ELR (cell line): ENCODE measurements around the gene ARHGAP8.

Experiments used
- DNase-seq: peaks from one replicate; pipeline ENCODE4 v3.0.0-alpha.2; 2015; ENCODE audit warnings: low read depth

ARHGAP8 gene

GRCh38 chr22:44752285-44753188 is at the start of gene ARHGAP8:
ARHGAP8 (plus strand) TSS chr22:44752575; CDS start chr22:44786528, 33,953 bp downstream.
- DNase-seq: no peak

GRCh38 chr22:44703255-44703870 is 49.0 kb upstream of the ARHGAP8 start:
- no peak for DNase-seq

DNA sequence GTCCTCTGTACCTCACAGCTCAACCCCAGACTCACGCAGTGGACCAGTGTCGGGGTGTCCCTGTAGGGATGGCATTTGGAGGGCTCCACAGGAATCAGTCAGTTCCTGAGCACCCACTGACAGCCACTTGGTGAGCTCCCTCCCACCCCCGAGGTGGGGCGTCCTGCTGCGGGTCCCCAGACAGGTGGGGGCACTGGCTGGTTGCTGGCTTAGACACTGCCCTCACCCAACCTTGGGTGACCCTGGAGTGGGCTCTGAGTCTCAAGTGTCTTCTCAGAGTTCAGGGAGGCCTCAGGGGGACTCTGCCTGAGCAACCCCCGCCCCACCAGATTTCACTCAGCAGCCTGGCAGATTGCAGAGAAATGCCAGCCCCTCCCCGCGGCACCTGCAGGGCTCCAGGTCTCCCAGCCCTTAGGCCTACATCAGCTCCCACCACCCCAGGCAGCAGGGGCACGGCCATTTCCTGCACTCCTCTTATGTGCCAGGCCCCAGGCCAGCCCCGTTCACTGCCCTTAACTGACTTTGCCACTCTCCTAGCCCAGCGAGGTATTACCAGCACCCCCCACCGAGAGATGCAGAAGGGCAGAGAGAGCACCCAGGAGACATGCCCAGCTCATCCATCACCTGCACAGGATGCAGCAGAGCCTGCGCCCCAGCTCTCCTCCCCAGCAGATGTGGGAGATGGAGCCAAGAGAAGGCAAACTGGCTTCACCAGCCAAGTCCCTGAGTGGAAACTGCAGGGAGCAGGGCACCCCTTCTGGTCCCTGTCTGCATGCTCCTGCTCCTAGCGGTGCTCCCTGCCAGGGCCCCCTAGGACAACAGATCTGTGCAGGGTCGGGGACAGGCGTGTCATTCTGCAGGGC is 48.0 kb upstream of the ARHGAP8 start:
- DNase-seq: no peak

- no peak for DNase-seq
Measured at GRCh38 chr22:44705022-44705297, 47.4 kb upstream of the ARHGAP8 start.

GRCh38 chr22:44706488-44706887 is 45.9 kb upstream of the ARHGAP8 start:
- DNase-seq: no peak

DNA sequence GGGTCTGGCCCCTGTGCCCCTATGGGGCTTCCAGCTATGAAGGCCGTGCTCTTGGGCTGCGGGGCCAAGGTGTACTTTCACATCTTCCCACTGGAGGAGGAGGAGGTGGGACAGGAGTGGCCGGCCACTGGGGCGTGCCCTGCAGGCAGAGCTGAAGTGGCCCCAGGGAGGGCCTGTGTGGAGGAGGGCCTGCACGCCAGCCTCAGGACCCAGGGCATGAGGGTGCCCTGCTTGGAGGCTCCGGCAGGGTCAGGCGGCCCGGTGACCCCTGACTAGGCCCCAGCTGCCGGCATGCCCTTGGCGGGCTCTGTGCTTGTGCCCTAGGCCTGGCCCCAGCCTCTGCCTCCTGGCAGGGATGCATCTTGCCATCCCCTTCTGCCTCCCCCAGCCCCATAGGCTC is 45.2 kb upstream of the ARHGAP8 start:
- no peak for DNase-seq

DNA sequence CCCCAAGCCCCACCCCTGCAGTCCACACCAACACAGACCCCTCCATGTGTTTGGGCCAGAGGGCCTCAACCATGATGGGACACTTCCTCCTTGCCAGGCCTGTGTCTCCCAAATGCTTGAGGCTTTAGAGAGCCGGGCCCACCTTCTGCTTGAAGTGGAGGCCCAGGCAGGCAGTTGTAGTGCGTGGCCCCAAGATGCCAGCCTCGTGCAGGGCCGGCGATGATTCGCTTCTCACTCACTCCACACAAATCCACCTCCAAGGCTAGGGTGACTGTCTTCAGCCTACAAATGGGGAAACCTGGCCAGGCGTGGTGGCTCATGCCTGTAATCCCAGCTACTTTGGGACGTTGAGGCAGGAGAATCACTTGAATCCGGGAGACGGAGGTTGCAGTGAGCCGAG is 44.6 kb upstream of the ARHGAP8 start:
- DNase-seq: peak; percentile 71

DNA sequence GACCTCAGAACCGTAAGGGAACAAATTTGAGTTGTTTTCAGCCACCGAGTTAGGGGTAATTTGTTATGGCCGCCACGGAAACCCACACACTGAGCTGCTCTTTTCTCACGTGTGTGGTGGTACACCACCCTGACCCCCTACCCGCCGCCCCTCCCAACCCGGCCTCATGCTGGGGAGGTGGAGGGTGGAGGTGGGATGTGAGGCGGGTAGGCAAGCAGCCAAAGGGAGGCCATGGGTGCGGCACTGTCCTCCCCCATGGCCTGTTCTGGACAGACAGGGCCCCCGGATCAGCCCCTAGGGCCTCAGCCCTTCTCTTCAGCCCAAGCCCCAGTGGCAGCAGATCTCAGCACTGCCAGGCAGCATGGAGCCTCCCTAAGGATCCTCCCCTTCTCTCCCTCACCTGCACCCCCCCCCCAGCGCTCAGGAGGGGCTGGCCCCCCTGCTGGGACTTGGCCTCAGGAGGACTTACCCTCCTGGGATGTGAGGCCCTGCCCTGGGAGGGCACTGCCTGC is 42.4 kb upstream of the ARHGAP8 start:
- DNase-seq: no peak

DNA sequence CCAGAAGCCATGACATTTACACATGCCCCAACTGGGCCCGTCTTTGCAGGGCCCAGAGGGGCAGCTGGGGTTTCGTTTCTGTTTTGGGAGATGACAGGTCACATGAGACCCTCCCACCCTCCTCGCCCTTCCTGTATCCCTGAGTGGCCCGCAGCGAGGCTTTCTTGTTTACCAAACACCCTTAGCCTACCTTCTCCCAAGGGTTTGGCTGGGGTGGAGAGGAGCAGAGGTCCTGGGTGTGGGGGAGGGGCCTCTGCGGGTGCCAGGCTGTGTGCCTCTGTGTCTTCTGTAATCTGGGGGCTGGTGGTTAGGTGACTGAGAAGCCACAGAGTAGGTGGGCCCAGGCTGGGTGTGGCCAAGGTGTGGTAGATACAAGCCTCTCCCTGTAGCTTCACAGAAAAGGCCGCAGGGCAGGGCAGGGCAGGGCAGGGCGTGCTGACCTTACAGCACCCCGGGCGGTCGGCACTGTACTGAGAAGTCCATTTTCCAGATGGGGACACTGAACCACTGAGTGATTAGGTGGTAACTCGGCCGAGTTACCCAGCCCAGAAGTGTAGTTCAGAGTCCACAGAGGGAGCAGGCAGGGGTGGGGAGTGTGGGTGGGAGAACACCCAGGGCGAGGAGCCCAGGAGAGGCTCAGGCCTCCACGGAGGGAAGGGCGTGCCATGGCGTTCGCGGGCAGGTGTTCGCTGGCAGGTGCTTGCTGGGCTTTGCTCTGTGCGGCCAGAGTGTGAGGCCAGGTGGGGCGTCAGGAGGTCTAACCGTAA is 41.7 kb upstream of the ARHGAP8 start:
- no peak for DNase-seq

DNA sequence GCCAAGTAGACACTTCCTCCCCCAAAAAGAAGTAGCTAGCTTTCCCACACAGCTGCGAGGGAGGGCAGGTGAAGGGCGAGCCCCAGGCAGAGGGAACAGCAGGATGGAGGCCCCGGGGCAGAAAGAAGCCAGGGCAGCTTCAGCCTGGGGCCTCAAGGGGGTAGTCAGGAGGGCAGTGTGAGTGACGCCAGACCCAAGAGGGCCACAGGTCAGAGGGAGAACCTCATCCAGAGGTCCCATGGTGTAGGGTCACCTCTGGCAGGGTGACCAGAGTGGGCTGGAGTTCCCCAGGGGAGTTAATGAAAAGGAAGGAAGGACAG is 41.2 kb upstream of the ARHGAP8 start:
- no peak for DNase-seq

GRCh38 chr22:44711690-44712555 is 40.5 kb upstream of the ARHGAP8 start:
- DNase-seq: no peak

DNA sequence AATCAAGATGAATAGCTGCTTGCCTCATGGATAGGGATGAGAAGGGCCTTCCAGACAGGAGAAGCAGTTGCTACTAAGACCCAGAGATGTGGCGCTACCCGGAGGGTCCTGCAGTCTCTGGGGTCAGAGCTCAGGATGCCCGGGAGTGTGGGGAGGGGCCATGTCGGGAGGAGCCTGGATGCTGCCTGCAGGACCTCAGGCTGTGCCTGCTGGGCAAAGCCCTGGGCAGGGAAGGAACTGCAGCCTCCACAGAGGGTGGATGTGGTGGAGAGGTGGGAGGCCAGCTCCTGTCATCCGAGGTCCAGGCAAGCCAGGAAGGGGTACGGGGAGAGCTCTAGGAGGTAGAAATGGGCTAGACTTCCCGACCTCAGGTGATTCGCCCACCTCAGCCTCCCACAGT is 39.4 kb upstream of the ARHGAP8 start:
- DNase-seq: no peak

DNA sequence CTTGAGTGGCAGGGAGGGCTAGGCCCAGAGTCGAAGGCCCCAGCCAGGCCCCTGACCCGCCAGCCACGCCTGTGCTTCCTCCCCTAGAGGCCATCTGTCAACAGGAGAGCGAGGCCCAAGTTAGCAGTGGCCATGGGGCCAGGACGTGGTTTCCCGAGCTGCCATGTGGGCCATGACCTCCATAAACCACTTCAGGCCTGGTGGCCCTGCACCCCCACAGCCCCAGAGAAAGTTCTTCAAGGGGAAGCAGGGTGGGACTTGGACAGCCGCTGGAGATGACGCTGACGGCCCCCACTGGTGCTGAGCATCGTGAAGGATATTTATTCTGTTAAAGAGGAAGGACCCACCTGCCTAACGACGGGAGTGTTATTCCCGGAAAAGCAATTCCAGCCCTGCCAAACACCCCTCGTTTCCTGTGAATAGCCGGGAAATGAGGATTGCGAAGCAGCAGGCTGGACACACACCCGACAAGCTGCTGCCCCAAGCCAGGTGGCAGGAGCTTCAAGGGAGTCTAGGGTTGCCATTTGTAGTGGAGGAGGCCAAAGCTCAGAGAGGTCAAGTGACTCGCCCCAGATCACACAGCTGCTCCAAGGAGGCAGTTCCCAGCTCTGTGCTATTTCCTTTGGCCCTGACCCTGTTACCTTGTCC is 37.5 kb upstream of the ARHGAP8 start:
- no peak for DNase-seq

GRCh38 chr22:44718418-44718817 is 34.0 kb upstream of the ARHGAP8 start:
- no peak for DNase-seq

DNA sequence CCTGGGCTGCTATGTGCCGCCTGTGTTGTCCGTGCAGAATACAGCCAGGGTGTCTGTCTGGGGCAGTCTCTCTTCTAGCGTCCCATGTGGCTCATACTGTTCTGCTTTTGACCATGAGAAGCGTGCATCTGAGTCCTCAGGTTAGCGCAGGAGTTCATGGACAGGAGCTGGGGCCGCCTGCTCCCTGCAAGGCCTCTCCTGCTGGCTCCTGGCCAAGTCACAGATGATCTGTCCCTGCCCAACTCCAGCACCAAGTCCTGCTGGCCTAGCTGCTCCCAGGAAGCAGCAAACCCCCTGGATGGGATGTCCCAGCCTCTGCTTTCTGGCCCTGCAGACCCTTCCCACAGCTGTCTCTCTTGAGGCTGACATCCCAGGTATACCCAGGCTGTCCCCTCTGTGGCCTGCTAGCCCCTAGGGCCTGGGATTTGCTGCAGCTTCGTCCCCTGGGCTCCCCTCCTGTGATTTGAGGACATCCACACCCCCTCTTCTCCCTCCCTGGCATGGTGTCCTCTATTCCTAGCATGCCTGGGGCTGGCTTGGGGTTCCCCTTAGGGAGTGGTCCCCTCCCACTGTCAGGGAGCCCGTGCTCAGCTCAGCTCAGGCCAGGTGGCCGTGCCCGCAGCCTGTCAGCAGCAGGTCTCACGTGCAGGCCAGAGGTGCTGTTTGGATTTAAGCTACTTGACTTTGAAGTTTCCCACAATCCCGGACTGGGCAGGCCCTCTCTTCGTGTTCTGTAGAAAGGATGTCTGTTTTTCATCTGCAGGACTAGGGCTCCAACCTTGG is 32.6 kb upstream of the ARHGAP8 start:
- DNase-seq: no peak

- no peak for DNase-seq
Measured at GRCh38 chr22:44721213-44721612, 31.2 kb upstream of the ARHGAP8 start.

DNA sequence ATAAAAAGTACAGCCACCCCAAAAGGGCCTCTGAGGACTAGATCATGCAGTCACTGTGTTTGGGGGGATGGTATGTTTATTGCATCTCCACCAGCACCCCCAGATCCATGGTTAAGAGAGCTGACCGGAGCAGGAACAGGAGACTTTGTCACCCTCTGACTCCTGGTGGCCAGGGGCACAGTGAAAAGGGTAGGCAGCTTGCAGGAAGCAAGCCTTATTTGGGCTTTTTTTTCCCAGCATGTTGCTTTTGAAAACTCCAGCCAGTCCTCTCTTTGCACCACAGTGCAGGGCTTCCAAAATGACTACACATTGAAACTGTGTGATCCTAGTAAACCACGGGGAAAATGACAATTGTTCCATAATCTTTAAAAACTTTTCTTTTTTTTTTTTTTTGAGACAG is 29.8 kb upstream of the ARHGAP8 start:
- no peak for DNase-seq

GRCh38 chr22:44723801-44724200 is 28.6 kb upstream of the ARHGAP8 start:
- peak; percentile 47 for DNase-seq

DNA sequence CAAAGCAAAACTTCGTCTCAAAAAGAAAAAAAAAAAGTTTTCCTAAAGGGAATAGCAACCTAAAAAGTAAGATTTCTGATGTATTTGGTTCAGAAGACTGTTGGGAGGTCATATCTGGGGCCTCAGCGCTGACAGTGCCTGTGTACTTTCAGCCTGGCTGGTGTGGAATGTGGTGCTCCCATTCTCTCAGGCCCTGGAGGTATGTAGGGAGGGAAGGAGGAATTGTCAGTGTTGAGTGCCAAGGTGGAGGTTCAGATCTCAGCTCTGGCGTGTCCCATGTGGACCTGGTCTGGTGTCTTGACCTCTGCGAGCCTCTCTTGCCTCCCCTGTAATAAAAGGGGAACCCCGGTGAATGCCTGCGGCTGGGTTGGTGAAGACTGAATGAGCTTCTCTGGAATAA is 28.0 kb upstream of the ARHGAP8 start:
- DNase-seq: no peak

- no peak for DNase-seq
Measured at GRCh38 chr22:44724859-44725258, 27.5 kb upstream of the ARHGAP8 start.
